HCT116 (cell line): Measurements from ENCODE around the gene SEZ6L2. TPM values are rescaled to one million over a fixed set of nuclear protein-coding genes. Genes with fewer than 3 reads are reported as not detected.

Experiments
- ATAC-seq: fragments of 200-7000 bp; cut with Tn5 transposase; 2 replicates; pipeline ENCODE4 v1.9.1; 2020; ENCODE audit warnings: mild to moderate bottlenecking, moderate library complexity
- BruUV-seq: library from RNA; stranded (reverse); fragments of 400-500 nt; replicated peaks from 2 replicates; lab custom pipeline; 2021; lab: Mats Ljungman, UMichigan
- CTCF ChIA-PET: fragments of 300-600 bp; sonication (Branson Sonifier 250); formaldehyde crosslinking; loops from one replicate; lab custom pipeline; 2021; ENCODE audit warnings: antibody characterized with exemption; lab: Charles Lee
- POLR2A ChIA-PET: fragments of 300-600, 350-600 bp; sonication (Branson Sonifier 250); formaldehyde crosslinking; loops from one replicate; lab custom pipeline; 2021; ENCODE audit warnings: antibody characterized with exemption; lab: Charles Lee
- RAD21 ChIA-PET, 2 experiments: fragments of 300-600 bp; sonication (Branson Sonifier 250); formaldehyde crosslinking; loops; one replicate each; lab custom pipeline; 2023; ENCODE audit warnings: low total read pairs in 2 of 2; ENCODE audit not compliant: uncharacterized antibody in 2 of 2, unreplicated experiment in 2 of 2, low non-redundant PET in 1 of 2; lab: Charles Lee
- DNase-seq: peaks from one replicate; pipeline ENCODE4 v3.0.0-alpha.2; 2010; ENCODE audit warnings: low read depth, low spot score
- H2AFZ ChIP-seq: fragments of 200-600 bp; shearing (Covaris generic), sonication (generic); 2 replicates; pipeline ENCODE4 v1.6.1; 2017; ENCODE audit warnings: low read depth, mixed run types, mixed read lengths, antibody characterized with exemption, low read length; ENCODE audit not compliant: poor library complexity, severe bottlenecking
- H3K27ac ChIP-seq: 2 replicates; pipeline ENCODE4 v1.5.1; 2012; ENCODE audit warnings: low read depth, low read length
- H3K27me3 ChIP-seq: fragments of 200-600 bp; sonication (generic); 2 replicates; pipeline ENCODE4 v1.6.1; 2016; ENCODE audit warnings: mixed run types, low read length, mixed read lengths; ENCODE audit not compliant: insufficient read depth
- H3K36me3 ChIP-seq, 2 experiments: fragments of 200-500 bp in 1 of 2; fragments of 200-600 bp in 1 of 2; sonication (Bioruptor generic) in 1 of 2; sonication (generic) in 1 of 2; 2 replicates each; pipeline versions ENCODE4 v1.5.1 to v1.6.1; 2014 to 2016; ENCODE audit warnings: low read length in 2 of 2, inconsistent platforms in 1 of 2, mixed read lengths in 1 of 2, mixed run types in 1 of 2; ENCODE audit not compliant: insufficient read depth in 2 of 2, control insufficient read depth in 1 of 2
- H3K4me1 ChIP-seq, 2 experiments: fragments of 200-600 bp in 1 of 2; sonication (generic) in 1 of 2; 2 replicates each; pipeline versions ENCODE4 v1.5.1 to v1.6.1; 2012 to 2017; ENCODE audit warnings: low read length in 2 of 2, inconsistent platforms in 1 of 2, mild to moderate bottlenecking in 1 of 2, mixed read lengths in 1 of 2, mixed run types in 1 of 2, moderate library complexity in 1 of 2; ENCODE audit not compliant: insufficient read depth in 2 of 2, control insufficient read depth in 1 of 2
- H3K4me2 ChIP-seq: fragments of 200-600 bp; sonication (generic); 2 replicates; pipeline ENCODE4 v1.6.1; 2017; ENCODE audit warnings: mixed run types, low read length, mixed read lengths
- H3K4me3 ChIP-seq, 2 experiments: fragments of 200-600 bp in 1 of 2; sonication (generic) in 1 of 2; replicated peaks in 1 of 2; 2 replicates each; pipeline ENCODE4 v1.5.1; 2011 to 2016; ENCODE audit warnings: low read length in 2 of 2, control low read depth in 1 of 2, low read depth in 1 of 2, mild to moderate bottlenecking in 1 of 2, mixed read lengths in 1 of 2, mixed run types in 1 of 2
- H3K79me2 ChIP-seq: fragments of 200-600 bp; sonication (generic); 2 replicates; pipeline ENCODE4 v1.6.1; 2017; ENCODE audit warnings: mild to moderate bottlenecking, mixed run types, low read length, moderate library complexity, mixed read lengths; ENCODE audit not compliant: insufficient read depth
- H3K9ac ChIP-seq: fragments of 200-600 bp; sonication (generic); 2 replicates; pipeline ENCODE4 v1.6.1; 2016; ENCODE audit warnings: low read length, mixed read lengths
- H3K9me2 ChIP-seq: fragments of 200-600 bp; sonication (generic), shearing (Covaris generic); 2 replicates; pipeline ENCODE4 v1.6.1; 2017; ENCODE audit warnings: mixed run types, mild to moderate bottlenecking, moderate library complexity; ENCODE audit not compliant: insufficient read depth
- H3K9me3 ChIP-seq, 2 experiments: fragments of 200-500 bp in 1 of 2; fragments of 200-600 bp in 1 of 2; sonication (Bioruptor generic) in 1 of 2; sonication (generic) in 1 of 2; 2 replicates each; pipeline ENCODE4 v1.6.1; 2014 to 2017; ENCODE audit warnings: low read length in 2 of 2, mixed read lengths in 2 of 2, inconsistent platforms in 1 of 2, low read depth in 1 of 2, mild to moderate bottlenecking in 1 of 2, mixed run types in 1 of 2, moderate library complexity in 1 of 2; ENCODE audit not compliant: control insufficient read depth in 1 of 2, insufficient read depth in 1 of 2
- H4K20me1 ChIP-seq: fragments of 200-600 bp; sonication (generic), shearing (Covaris generic); 2 replicates; pipeline ENCODE4 v1.6.1; 2017; ENCODE audit warnings: mixed run types, mild to moderate bottlenecking, moderate library complexity; ENCODE audit not compliant: insufficient read depth
- CBX3 ChIP-seq: IDR thresholded peaks from 2 replicates; pipeline ENCODE4 v1.6.1; 2012; ENCODE audit warnings: low read depth
- CEBPB ChIP-seq: IDR thresholded peaks from 2 replicates; pipeline ENCODE4 v1.6.1; 2012; ENCODE audit warnings: low read depth
- EGR1 ChIP-seq: IDR thresholded peaks from 2 replicates; pipeline ENCODE4 v1.6.1; 2012; ENCODE audit warnings: low read depth
- JUND ChIP-seq: IDR thresholded peaks from 2 replicates; pipeline ENCODE4 v1.6.1; 2012
- POLR2A ChIP-seq: IDR thresholded peaks from 2 replicates; pipeline ENCODE4 v1.7.0; 2011; ENCODE audit warnings: borderline replicate concordance; ENCODE audit not compliant: insufficient read depth, insufficient read length; ENCODE audit errors: extremely low read depth
- SIN3A ChIP-seq: IDR thresholded peaks from 2 replicates; pipeline ENCODE4 v1.6.1; 2012; ENCODE audit warnings: low read depth
- ZNF274 ChIP-seq: fragments of 200-500 bp; sonication (Bioruptor generic); IDR thresholded peaks from 2 replicates; pipeline ENCODE4 v1.6.1; 2014; ENCODE audit warnings: mild to moderate bottlenecking, low read depth, low read length, inconsistent platforms
- intact Hi-C: fragments of 100-400 bp; cut with micrococcal nuclease; formaldehyde crosslinking; loops from 2 replicates; pipeline ENCODE4 v1.10.0; 2022
- total RNA-seq: library from RNA; stranded (reverse); gene quantifications from one replicate; pipeline ENCODE4 v1.2.1, GENCODE V29; 2021; ENCODE audit not compliant: unreplicated experiment
- TF ChIP-seq, protein P1 (sequence below), 3 experiments: fragments of 200-600 bp in 1 of 3; sonication (generic) in 1 of 3; IDR thresholded peaks in 2 of 3; conservative IDR thresholded peaks in 1 of 3; 2 replicates each; pipeline ENCODE4 v1.5.1; 2012 to 2017; ENCODE audit warnings: low read depth in 2 of 3, low read length in 2 of 3, antibody characterized with exemption in 1 of 3, borderline replicate concordance in 1 of 3, control low read depth in 1 of 3, mild to moderate bottlenecking in 1 of 3, mixed read lengths in 1 of 3, mixed run types in 1 of 3, moderate library complexity in 1 of 3; ENCODE audit not compliant: insufficient read depth in 1 of 3
- TF ChIP-seq, protein P2 (sequence below): IDR thresholded peaks from 2 replicates; pipeline ENCODE4 v1.6.1; 2012; ENCODE audit warnings: low read depth

The SEZ6L2 gene
- total RNA-seq, 1 experiment from 2014 or later, result 49.3 TPM

DNA sequence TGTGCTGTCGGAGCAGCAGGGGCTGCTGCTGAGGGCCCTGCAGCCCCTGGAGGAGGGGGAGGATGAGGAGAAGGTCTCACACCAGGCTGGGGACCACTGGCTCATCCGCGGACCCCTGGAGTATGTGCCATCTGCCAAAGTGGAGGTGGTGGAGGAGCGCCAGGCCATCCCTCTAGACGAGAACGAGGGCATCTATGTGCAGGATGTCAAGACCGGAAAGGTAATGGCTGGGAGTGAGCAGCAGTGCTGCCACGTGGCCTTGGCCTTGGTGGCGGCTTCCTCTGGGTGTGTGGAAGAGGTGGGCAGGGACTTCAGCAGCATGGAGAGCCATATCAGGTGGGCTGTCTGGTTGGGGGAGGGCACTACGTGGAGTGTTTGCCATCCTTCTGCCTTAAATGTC, 59.1 kb downstream of the SEZ6L2 start:
- H3K4me1 ChIP-seq, result peaks cover 0 to 6% of the 10 kb centered on the region in 2 experiments; a peak in 2 of 4 replicates
- no peaks in the 10 kb centered on the region for H4K20me1 ChIP-seq
- no peaks in the 10 kb centered on the region for H3K27me3 ChIP-seq
- ChIA-PET POLR2A (no interaction called here), RAD21 (no interaction called here), CTCF (interaction anchor here (2.5 kb wide), 1 partner anchor 8 kb away, joined by 12 read pairs; no protein-coding TSS in a partner anchor)
- ATAC-seq, result no peak
- H3K9me2 ChIP-seq, result no peaks in the 10 kb centered on the region
- no peak overlapping the region for H3K27ac ChIP-seq
- H3K4me3 ChIP-seq, result no peak overlapping the region
- no TSS peak for BruUV-seq
- no peak overlapping the region for H3K9ac ChIP-seq
- peaks cover 0 to 4% of the 10 kb centered on the region in 2 experiments; a peak in 2 of 4 replicates for H3K36me3 ChIP-seq
- DNase-seq, result no peak
- intact Hi-C loops, result no loop called here
- no peak for TF ChIP-seq CBX3
- TF ChIP-seq EGR1, result no peak
- TF ChIP-seq ZNF274, result no peak
- TF ChIP-seq POLR2A, result no peak
- TF ChIP-seq, protein P1, sequence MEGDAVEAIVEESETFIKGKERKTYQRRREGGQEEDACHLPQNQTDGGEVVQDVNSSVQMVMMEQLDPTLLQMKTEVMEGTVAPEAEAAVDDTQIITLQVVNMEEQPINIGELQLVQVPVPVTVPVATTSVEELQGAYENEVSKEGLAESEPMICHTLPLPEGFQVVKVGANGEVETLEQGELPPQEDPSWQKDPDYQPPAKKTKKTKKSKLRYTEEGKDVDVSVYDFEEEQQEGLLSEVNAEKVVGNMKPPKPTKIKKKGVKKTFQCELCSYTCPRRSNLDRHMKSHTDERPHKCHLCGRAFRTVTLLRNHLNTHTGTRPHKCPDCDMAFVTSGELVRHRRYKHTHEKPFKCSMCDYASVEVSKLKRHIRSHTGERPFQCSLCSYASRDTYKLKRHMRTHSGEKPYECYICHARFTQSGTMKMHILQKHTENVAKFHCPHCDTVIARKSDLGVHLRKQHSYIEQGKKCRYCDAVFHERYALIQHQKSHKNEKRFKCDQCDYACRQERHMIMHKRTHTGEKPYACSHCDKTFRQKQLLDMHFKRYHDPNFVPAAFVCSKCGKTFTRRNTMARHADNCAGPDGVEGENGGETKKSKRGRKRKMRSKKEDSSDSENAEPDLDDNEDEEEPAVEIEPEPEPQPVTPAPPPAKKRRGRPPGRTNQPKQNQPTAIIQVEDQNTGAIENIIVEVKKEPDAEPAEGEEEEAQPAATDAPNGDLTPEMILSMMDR (IDR thresholded peaks at IDR 0.05 in 2 of 3, conservative IDR thresholded peaks at IDR 0.05 in 1 of 3; ENCODE audit: borderline replicate concordance in 1 of 3, insufficient read depth in 1 of 3, low read depth in 2 of 3, low read length in 2 of 3), result no peak
- no peak for TF ChIP-seq CEBPB
- TF ChIP-seq SIN3A, result no peak
- TF ChIP-seq, protein P2, sequence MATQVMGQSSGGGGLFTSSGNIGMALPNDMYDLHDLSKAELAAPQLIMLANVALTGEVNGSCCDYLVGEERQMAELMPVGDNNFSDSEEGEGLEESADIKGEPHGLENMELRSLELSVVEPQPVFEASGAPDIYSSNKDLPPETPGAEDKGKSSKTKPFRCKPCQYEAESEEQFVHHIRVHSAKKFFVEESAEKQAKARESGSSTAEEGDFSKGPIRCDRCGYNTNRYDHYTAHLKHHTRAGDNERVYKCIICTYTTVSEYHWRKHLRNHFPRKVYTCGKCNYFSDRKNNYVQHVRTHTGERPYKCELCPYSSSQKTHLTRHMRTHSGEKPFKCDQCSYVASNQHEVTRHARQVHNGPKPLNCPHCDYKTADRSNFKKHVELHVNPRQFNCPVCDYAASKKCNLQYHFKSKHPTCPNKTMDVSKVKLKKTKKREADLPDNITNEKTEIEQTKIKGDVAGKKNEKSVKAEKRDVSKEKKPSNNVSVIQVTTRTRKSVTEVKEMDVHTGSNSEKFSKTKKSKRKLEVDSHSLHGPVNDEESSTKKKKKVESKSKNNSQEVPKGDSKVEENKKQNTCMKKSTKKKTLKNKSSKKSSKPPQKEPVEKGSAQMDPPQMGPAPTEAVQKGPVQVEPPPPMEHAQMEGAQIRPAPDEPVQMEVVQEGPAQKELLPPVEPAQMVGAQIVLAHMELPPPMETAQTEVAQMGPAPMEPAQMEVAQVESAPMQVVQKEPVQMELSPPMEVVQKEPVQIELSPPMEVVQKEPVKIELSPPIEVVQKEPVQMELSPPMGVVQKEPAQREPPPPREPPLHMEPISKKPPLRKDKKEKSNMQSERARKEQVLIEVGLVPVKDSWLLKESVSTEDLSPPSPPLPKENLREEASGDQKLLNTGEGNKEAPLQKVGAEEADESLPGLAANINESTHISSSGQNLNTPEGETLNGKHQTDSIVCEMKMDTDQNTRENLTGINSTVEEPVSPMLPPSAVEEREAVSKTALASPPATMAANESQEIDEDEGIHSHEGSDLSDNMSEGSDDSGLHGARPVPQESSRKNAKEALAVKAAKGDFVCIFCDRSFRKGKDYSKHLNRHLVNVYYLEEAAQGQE, result no peak
- TF ChIP-seq JUND, result no peak
- H3K9me3 ChIP-seq, result no peaks in the 10 kb centered on the region
- H3K79me2 ChIP-seq, result no peaks in the 10 kb centered on the region
- H3K4me2 ChIP-seq, result no peak overlapping the region
- H2AFZ ChIP-seq, result no peak overlapping the region
